Activated B cell treated with CpG ODN at 0.5 μM for 24 hours (primary cell): ENCODE results near the gene TSHZ3. TPM values are rescaled to one million over a fixed set of nuclear protein-coding genes. Genes with fewer than 3 reads are reported as not detected.

Experiments
- ATAC-seq: fragments of 200-7000 bp; cut with Tn5 transposase; one replicate; pipeline ENCODE4 v1.10.0; 2021; ENCODE audit warnings: low read depth, mild to moderate bottlenecking, moderate library complexity
- CTCF ChIA-PET: fragments of 350-600 bp; sonication (Branson Sonifier 250); formaldehyde crosslinking; loops from one replicate; lab custom pipeline; 2021; ENCODE audit warnings: antibody characterized with exemption; lab: Charles Lee
- POLR2A ChIA-PET: fragments of 350-600 bp; sonication (Branson Sonifier 250); formaldehyde crosslinking; loops from one replicate; lab custom pipeline; 2021; ENCODE audit warnings: antibody characterized with exemption; lab: Charles Lee
- DNase-seq: peaks from one replicate; pipeline ENCODE4 v3.0.0; 2022
- H3K27ac Mint-ChIP-seq: one replicate; pipeline ENCODE4 v1.8.0; 2020; ENCODE audit warnings: mixed read lengths
- H3K27me3 Mint-ChIP-seq: one replicate; pipeline ENCODE4 v1.8.0; 2021; ENCODE audit warnings: mixed read lengths
- H3K36me3 Mint-ChIP-seq: one replicate; pipeline ENCODE4 v1.8.0; 2021; ENCODE audit warnings: low read depth, mixed read lengths
- H3K4me1 Mint-ChIP-seq: one replicate; pipeline ENCODE4 v1.8.0; 2021; ENCODE audit warnings: mixed read lengths
- H3K4me3 Mint-ChIP-seq: one replicate; pipeline ENCODE4 v1.8.0; 2020; ENCODE audit warnings: mild to moderate bottlenecking, mixed read lengths
- H3K9me3 Mint-ChIP-seq: one replicate; pipeline ENCODE4 v1.8.0; 2020; ENCODE audit warnings: mixed read lengths
- CTCF ChIP-seq: fragments of 200-600 bp; IDR thresholded peaks from one replicate; pipeline ENCODE4 v1.8.0; 2022; ENCODE audit warnings: antibody characterized with exemption, mild to moderate bottlenecking
- intact Hi-C: fragments of 100-400 bp; cut with micrococcal nuclease; formaldehyde crosslinking; loops from one replicate; pipeline ENCODE4 v1.15.1; 2024
- total RNA-seq: library from RNA; stranded (reverse); gene quantifications from 2 replicates; pipeline ENCODE4 v1.2.3, GENCODE V29; 2022

The TSHZ3 gene
- total RNA-seq, 1 donor from 2014 or later = not detected

GRCh38 chr19:31332096-31332495 is 17.1 kb downstream of the TSHZ3 start:
- Mint-ChIP-seq H3K27me3 (no peaks in the 10 kb centered on the region), H3K9me3 (no peaks in the 10 kb centered on the region), H3K27ac (no peak overlapping the region), H3K36me3 (no peaks in the 10 kb centered on the region), H3K4me1 (no peaks in the 10 kb centered on the region), H3K4me3 (no peak overlapping the region)
- POLR2A ChIA-PET = no interaction called here
- TF ChIP-seq CTCF = no peak
- DNase-seq = no peak
- ATAC-seq = no peak
- CTCF ChIA-PET = no interaction called here
- intact Hi-C loops = no loop called here

GRCh38 chr19:31331536-31331935 is 17.7 kb downstream of the TSHZ3 start:
- ATAC-seq (no peak), DNase-seq (no peak)
- intact Hi-C loops = no loop called here
- POLR2A ChIA-PET = no interaction called here
- H3K4me3 Mint-ChIP-seq = no peak overlapping the region
- H3K27ac Mint-ChIP-seq = no peak overlapping the region
- H3K9me3 Mint-ChIP-seq = no peaks in the 10 kb centered on the region
- no peaks in the 10 kb centered on the region for H3K27me3 Mint-ChIP-seq
- H3K4me1 Mint-ChIP-seq = no peaks in the 10 kb centered on the region
- no peaks in the 10 kb centered on the region for H3K36me3 Mint-ChIP-seq
- no peak for TF ChIP-seq CTCF
- CTCF ChIA-PET = no interaction called here

- H3K4me3 Mint-ChIP-seq = no peak overlapping the region
- no peaks in the 10 kb centered on the region for H3K4me1 Mint-ChIP-seq
- TF ChIP-seq CTCF = no peak
- intact Hi-C loops = no loop called here
- ATAC-seq (no peak), DNase-seq (no peak)
- no peaks in the 10 kb centered on the region for H3K27me3 Mint-ChIP-seq
- no peak overlapping the region for H3K27ac Mint-ChIP-seq
- ChIA-PET POLR2A (no interaction called here), CTCF (no interaction called here)
- no peaks in the 10 kb centered on the region for H3K9me3 Mint-ChIP-seq
- no peaks in the 10 kb centered on the region for H3K36me3 Mint-ChIP-seq
Observed at GRCh38 chr19:31330761-31331160, 18.5 kb downstream of the TSHZ3 start.

- no peak overlapping the region for H3K4me3 Mint-ChIP-seq
- CTCF ChIA-PET = no interaction called here
- no peak for TF ChIP-seq CTCF
- no peak overlapping the region for H3K27ac Mint-ChIP-seq
- no peaks in the 10 kb centered on the region for H3K27me3 Mint-ChIP-seq
- DNase-seq (no peak), ATAC-seq (no peak)
- H3K9me3 Mint-ChIP-seq = no peaks in the 10 kb centered on the region
- H3K4me1 Mint-ChIP-seq = no peaks in the 10 kb centered on the region
- H3K36me3 Mint-ChIP-seq = no peaks in the 10 kb centered on the region
- POLR2A ChIA-PET = no interaction called here
- intact Hi-C loops = no loop called here
Observed at GRCh38 chr19:31330237-31330636, 19.0 kb downstream of the TSHZ3 start.

GRCh38 chr19:31329819-31330218 is 19.4 kb downstream of the TSHZ3 start:
- ChIA-PET POLR2A (no interaction called here), CTCF (no interaction called here)
- intact Hi-C loops = no loop called here
- DNase-seq (no peak), ATAC-seq (no peak)
- no peaks in the 10 kb centered on the region for H3K27me3 Mint-ChIP-seq
- H3K4me3 Mint-ChIP-seq = no peak overlapping the region
- H3K27ac Mint-ChIP-seq = no peak overlapping the region
- TF ChIP-seq CTCF = no peak
- no peaks in the 10 kb centered on the region for H3K36me3 Mint-ChIP-seq
- no peaks in the 10 kb centered on the region for H3K9me3 Mint-ChIP-seq
- H3K4me1 Mint-ChIP-seq = no peaks in the 10 kb centered on the region
